ENCODE data around the gene NFIX. TPM values are rescaled to one million over a fixed set of nuclear protein-coding genes. Genes with fewer than 3 reads are reported as not detected.

The NFIX gene
- total RNA-seq, 3 donors from 2014 or later (not counting 1 experiment from before 2014, with no cell fraction given) = 0.61 to 2.1 (median 1.3) TPM

- Histone ChIP-seq H3K36me3 (ENCODE audit: control insufficient read depth, insufficient read depth, low read length) (no peaks in the 10 kb centered on the region), H3K27me3 (ENCODE audit: control insufficient read depth, insufficient read depth, low read length) (no peaks in the 10 kb centered on the region), H3K4me1 (ENCODE audit: control insufficient read depth, insufficient read depth, low read length) (no peaks in the 10 kb centered on the region), H3K9me3 (ENCODE audit: control insufficient read depth, insufficient read depth, low read length) (no peaks in the 10 kb centered on the region), H3K27ac (ENCODE audit: low read length) (no peak overlapping the region), H3K4me3 (ENCODE audit: low read length) (no peak overlapping the region)
- intact Hi-C loops (cut with micrococcal nuclease) = no loop called here
- Mint-ChIP-seq H3K9me3 (no peaks in the 10 kb centered on the region), H3K36me3 (no peaks in the 10 kb centered on the region), H3K4me1 (no peaks in the 10 kb centered on the region), H3K27me3 (ENCODE audit: low read depth in 2 of 2) (peaks cover 2 to 18% of the 10 kb centered on the region in 2 donors), H3K27ac (no peak overlapping the region), H3K4me3 (no peak overlapping the region)
- 94% methylated on average over 4 of the region's 4 CpGs for WGBS (ENCODE audit: insufficient coverage)
- DNase-seq = no peak
- ATAC-seq = no peak
- TF ChIP-seq CTCF (IDR thresholded peaks at IDR 0.05) = no peak
Observed at GRCh38 chr19:13074378-13074777, 79.1 kb downstream of the NFIX start.

GRCh38 chr19:13076320-13076719 lies 81.0 kb downstream of the NFIX start:
- no peaks in the 10 kb centered on the region for H3K36me3 ChIP-seq (ENCODE audit: control insufficient read depth, insufficient read depth, low read length)
- no peaks in the 10 kb centered on the region for H3K36me3 Mint-ChIP-seq
- H3K27ac ChIP-seq (ENCODE audit: low read length) = no peak overlapping the region
- no peak overlapping the region for H3K4me3 Mint-ChIP-seq
- 97% methylated on average over 8 of the region's 8 CpGs for WGBS (ENCODE audit: insufficient coverage)
- no peak overlapping the region for H3K4me3 ChIP-seq (ENCODE audit: low read length)
- H3K27me3 Mint-ChIP-seq (ENCODE audit: low read depth in 2 of 2) = peaks cover 0 to 14% of the 10 kb centered on the region in 2 donors
- H3K9me3 Mint-ChIP-seq = no peaks in the 10 kb centered on the region
- no peaks in the 10 kb centered on the region for H3K4me1 ChIP-seq (ENCODE audit: control insufficient read depth, insufficient read depth, low read length)
- intact Hi-C loops (cut with micrococcal nuclease) = no loop called here
- no peaks in the 10 kb centered on the region for H3K4me1 Mint-ChIP-seq
- H3K9me3 ChIP-seq (ENCODE audit: control insufficient read depth, insufficient read depth, low read length) = no peaks in the 10 kb centered on the region
- no peak for DNase-seq
- TF ChIP-seq CTCF (IDR thresholded peaks at IDR 0.05) = no peak
- no peak for ATAC-seq
- no peaks in the 10 kb centered on the region for H3K27me3 ChIP-seq (ENCODE audit: control insufficient read depth, insufficient read depth, low read length)
- H3K27ac Mint-ChIP-seq = no peak overlapping the region

- H3K27ac Mint-ChIP-seq = no peak overlapping the region
- intact Hi-C loops (cut with micrococcal nuclease) = no loop called here
- no peaks in the 10 kb centered on the region for H3K9me3 Mint-ChIP-seq
- 72% methylated on average over 6 of the region's 6 CpGs for WGBS (ENCODE audit: insufficient coverage)
- H3K27ac ChIP-seq (ENCODE audit: low read length) = no peak overlapping the region
- no peaks in the 10 kb centered on the region for H3K9me3 ChIP-seq (ENCODE audit: control insufficient read depth, insufficient read depth, low read length)
- no peak for TF ChIP-seq CTCF (IDR thresholded peaks at IDR 0.05)
- H3K36me3 Mint-ChIP-seq = no peaks in the 10 kb centered on the region
- H3K27me3 ChIP-seq (ENCODE audit: control insufficient read depth, insufficient read depth, low read length) = no peaks in the 10 kb centered on the region
- no peaks in the 10 kb centered on the region for H3K36me3 ChIP-seq (ENCODE audit: control insufficient read depth, insufficient read depth, low read length)
- H3K4me1 ChIP-seq (ENCODE audit: control insufficient read depth, insufficient read depth, low read length) = no peaks in the 10 kb centered on the region
- H3K27me3 Mint-ChIP-seq (ENCODE audit: low read depth in 2 of 2) = peaks cover 0 to 14% of the 10 kb centered on the region in 2 donors
- ATAC-seq (no peak), DNase-seq (no peak)
- H3K4me3 ChIP-seq (ENCODE audit: low read length) = no peak overlapping the region
- H3K4me3 Mint-ChIP-seq = no peak overlapping the region
- H3K4me1 Mint-ChIP-seq = no peaks in the 10 kb centered on the region
Observed at GRCh38 chr19:13076787-13077186, 81.5 kb downstream of the NFIX start.

GRCh38 chr19:13077240-13077639 lies 82.0 kb downstream of the NFIX start:
- no peak for DNase-seq
- Histone ChIP-seq H3K4me3 (ENCODE audit: low read length) (no peak overlapping the region), H3K27me3 (ENCODE audit: control insufficient read depth, insufficient read depth, low read length) (no peaks in the 10 kb centered on the region), H3K4me1 (ENCODE audit: control insufficient read depth, insufficient read depth, low read length) (no peaks in the 10 kb centered on the region), H3K27ac (ENCODE audit: low read length) (no peak overlapping the region), H3K9me3 (ENCODE audit: control insufficient read depth, insufficient read depth, low read length) (no peaks in the 10 kb centered on the region), H3K36me3 (ENCODE audit: control insufficient read depth, insufficient read depth, low read length) (no peaks in the 10 kb centered on the region)
- peaks cover 0 to 12% of the 10 kb centered on the region in 2 donors for H3K27me3 Mint-ChIP-seq (ENCODE audit: low read depth in 2 of 2)
- 44% methylated on average over 11 of the region's 11 CpGs for WGBS (ENCODE audit: insufficient coverage)
- no peaks in the 10 kb centered on the region for H3K36me3 Mint-ChIP-seq
- no peak overlapping the region for H3K27ac Mint-ChIP-seq
- no peak overlapping the region for H3K4me3 Mint-ChIP-seq
- intact Hi-C loops (cut with micrococcal nuclease) = no loop called here
- TF ChIP-seq CTCF (IDR thresholded peaks at IDR 0.05) = no peak
- ATAC-seq = no peak
- H3K9me3 Mint-ChIP-seq = no peaks in the 10 kb centered on the region
- H3K4me1 Mint-ChIP-seq = no peaks in the 10 kb centered on the region

Data from natural killer cell (primary cell).